Right atrium auricular region (tissue), 2 donors: ENCODE results near the gene CARNS1. TPM values are rescaled to one million over a fixed set of nuclear protein-coding genes. Genes with fewer than 3 reads are reported as not detected.

Experiments used
- DNase-seq: peaks from one replicate; pipeline ENCODE4 v3.0.0-alpha.2; 2019; ENCODE audit warnings: low spot score
- H3K27ac ChIP-seq, 2 donors: fragments of 200-600 bp; sonication (generic); 1 replicate in 1 of 2; 2 replicates in 1 of 2; pipeline ENCODE4 v1.5.1; 2016 to 2019
- H3K27me3 ChIP-seq, 2 donors: fragments of 200-600 bp; sonication (generic); one replicate each; pipeline versions ENCODE4 v1.5.1 to v1.6.0; 2017 to 2019
- H3K36me3 ChIP-seq: fragments of 200-600 bp; sonication (generic); one replicate; pipeline ENCODE4 v1.5.1; 2016
- H3K4me1 ChIP-seq, 2 donors: fragments of 200-600 bp; sonication (generic); one replicate each; pipeline versions ENCODE4 v1.5.1 to v1.6.0; 2017 to 2019
- H3K4me3 ChIP-seq, 2 donors: fragments of 200-600 bp; sonication (generic); 1 replicate in 1 of 2; 2 replicates in 1 of 2; pipeline ENCODE4 v1.5.1; 2017 to 2019; ENCODE audit warnings: mild to moderate bottlenecking in 1 of 2, moderate library complexity in 1 of 2
- H3K9me3 ChIP-seq, 2 donors: fragments of 200-600 bp; sonication (generic); one replicate each; pipeline ENCODE4 v1.5.1; 2019
- total RNA-seq, 2 donors: library from RNA; depleted of rRNA; stranded (reverse); fragments of >200 nt; gene quantifications; one replicate each; pipeline ENCODE4 v1.1.0, GENCODE V29; 2016
- TF ChIP-seq, protein P1 (sequence below), 2 donors: fragments of 200-600 bp; sonication (generic); IDR thresholded peaks; one replicate each; pipeline ENCODE4 v1.5.1; 2019; ENCODE audit warnings: antibody characterized with exemption in 2 of 2

CARNS1 gene
- total RNA-seq, 2 donors from 2014 or later = 9.7 to 9.9 TPM

DNA sequence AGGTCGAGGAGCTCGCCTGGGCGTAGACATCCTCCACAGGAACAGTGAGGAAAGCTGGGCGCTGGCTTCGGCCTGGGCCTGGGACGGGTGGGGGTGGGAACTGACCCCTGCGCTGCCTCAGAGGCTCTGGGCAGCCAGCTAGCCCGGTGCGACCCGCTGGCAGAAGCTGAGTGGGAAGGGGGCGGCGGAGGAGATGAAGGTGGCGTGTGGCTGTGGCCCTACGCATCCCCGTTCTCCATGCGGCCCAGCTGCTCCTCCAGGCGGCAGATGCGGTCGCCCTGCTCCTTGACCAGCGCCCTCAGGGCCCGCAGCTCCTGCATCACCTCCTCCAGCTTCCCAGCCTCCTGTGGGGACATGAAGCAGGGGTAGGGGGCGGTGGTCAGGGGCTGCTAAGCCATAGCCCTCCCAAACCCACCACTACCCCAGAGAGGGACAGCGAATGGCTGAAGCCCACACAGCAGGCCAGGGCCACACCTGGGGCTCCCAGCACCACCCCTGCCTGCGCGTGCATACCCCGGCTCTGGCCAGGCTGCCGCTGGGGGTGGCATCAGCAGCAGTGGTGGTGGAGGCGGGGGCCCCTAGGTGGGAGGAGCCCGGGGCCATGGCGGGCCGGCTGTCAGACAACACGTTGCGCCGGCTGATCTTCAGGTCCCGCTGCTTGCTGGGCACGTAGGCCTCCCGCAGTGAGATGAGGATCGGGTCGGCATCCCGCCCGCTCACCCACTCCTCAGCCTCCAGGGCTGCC lies 22.9 kb downstream of the CARNS1 start:
- Histone ChIP-seq H3K4me3 (no peak overlapping the region), H3K27ac (peak overlapping the region in 1 of 2 donors; percentile 3), H3K36me3 (peaks cover 52% of the 10 kb centered on the region), H3K27me3 (no peaks in the 10 kb centered on the region), H3K9me3 (no peaks in the 10 kb centered on the region), H3K4me1 (peaks cover 0 to 60% of the 10 kb centered on the region in 2 donors)
- DNase-seq = no peak
- TF ChIP-seq, protein P1, sequence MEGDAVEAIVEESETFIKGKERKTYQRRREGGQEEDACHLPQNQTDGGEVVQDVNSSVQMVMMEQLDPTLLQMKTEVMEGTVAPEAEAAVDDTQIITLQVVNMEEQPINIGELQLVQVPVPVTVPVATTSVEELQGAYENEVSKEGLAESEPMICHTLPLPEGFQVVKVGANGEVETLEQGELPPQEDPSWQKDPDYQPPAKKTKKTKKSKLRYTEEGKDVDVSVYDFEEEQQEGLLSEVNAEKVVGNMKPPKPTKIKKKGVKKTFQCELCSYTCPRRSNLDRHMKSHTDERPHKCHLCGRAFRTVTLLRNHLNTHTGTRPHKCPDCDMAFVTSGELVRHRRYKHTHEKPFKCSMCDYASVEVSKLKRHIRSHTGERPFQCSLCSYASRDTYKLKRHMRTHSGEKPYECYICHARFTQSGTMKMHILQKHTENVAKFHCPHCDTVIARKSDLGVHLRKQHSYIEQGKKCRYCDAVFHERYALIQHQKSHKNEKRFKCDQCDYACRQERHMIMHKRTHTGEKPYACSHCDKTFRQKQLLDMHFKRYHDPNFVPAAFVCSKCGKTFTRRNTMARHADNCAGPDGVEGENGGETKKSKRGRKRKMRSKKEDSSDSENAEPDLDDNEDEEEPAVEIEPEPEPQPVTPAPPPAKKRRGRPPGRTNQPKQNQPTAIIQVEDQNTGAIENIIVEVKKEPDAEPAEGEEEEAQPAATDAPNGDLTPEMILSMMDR (IDR thresholded peaks at IDR 0.05) = no peak

DNA sequence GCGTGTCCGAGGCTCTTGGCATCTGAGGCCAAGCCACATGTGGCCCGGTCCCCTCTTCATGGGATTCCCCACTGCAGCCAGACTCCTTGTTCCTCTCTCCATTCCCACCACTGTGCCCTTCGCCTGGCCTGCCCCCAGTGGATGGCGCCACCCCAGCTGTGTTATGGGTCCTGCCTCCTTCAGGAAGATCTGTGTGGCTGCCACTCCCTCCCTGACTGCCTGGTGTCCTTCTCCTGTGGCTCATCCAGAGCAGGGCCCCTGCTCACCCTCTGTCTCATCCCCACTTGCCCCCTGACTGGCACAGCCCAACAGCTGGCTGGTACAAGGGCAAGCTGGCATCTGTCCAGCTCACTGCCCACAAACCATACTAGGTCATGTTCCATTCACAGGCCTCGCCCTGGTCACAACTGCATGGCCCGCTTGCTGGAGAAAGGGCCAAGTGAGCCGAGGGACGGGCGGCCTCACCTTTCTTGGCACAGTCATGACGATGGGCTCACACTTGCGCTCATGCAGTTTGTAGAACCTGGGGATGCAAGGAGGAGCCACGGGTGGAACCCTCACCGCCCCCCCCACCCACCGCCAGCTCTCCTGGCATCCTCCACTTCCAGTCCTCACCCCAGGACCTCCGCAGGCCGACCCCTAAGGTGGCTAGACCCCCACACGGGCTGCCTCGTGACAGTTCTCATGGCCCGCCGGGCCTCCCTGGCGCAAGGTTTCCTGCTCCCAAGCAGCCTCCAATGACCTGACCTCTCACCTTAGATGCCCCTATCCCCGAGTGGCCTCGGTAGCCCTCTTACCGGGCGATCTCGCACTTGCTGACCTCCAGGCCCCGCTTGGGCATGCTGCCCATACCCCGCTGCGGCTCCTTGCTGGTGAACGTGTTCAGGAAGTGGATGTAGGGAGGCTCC lies 24.1 kb downstream of the CARNS1 start:
- TF ChIP-seq, protein P1 (IDR thresholded peaks at IDR 0.05) = no peak
- Histone ChIP-seq H3K36me3 (peaks cover 40% of the 10 kb centered on the region), H3K27me3 (no peaks in the 10 kb centered on the region), H3K4me3 (no peak overlapping the region), H3K9me3 (no peaks in the 10 kb centered on the region), H3K27ac (peak overlapping the region; percentile 27 to 51), H3K4me1 (peaks cover 0 to 67% of the 10 kb centered on the region in 2 donors)
- DNase-seq = no peak

DNA sequence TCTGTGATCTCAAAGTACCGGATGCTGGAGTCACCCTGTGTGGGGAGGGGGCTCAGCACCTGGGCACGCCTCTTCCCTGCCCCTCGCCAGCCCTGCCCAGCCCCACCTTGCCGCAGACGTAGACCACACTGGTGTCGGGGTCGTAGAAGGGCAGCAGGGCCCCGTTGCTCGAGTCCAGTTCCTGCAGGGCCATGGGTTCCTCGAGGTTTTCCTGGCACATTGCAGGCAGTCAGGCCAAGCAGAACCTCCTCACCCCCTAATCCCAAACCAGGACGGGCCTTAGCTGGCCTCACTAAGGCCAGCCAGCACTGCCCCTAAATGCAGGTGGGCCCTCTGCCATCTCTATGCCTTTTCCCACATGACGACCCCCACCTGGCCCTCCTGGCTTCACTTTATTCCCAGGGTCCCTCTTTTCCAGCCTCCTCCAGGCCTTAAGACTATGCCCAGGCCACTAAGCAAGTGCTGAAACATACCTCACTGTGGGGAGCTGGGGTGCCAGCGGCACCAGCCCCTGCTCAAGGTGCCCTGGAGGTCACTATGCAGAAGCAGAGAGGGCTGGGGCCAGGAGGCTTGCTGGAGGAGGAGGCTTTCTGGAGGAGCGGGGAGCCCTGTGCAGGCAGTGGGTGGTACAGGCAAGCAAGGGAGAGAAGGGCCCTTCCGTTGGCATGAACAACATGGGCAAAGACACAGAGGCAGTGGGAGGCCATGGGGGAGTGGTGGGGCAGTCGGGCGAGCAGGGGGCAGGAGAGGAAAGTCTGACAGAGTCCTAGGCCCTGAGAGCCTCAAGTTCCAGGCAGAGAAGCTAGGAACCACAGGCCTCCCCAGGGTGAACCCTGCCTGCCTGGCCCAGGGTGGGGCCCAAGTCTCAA lies 25.0 kb downstream of the CARNS1 start:
- Histone ChIP-seq H3K9me3 (no peaks in the 10 kb centered on the region), H3K27me3 (no peaks in the 10 kb centered on the region), H3K4me1 (peaks cover 0 to 67% of the 10 kb centered on the region in 2 donors), H3K36me3 (peaks cover 34% of the 10 kb centered on the region), H3K4me3 (no peak overlapping the region), H3K27ac (peak overlapping the region; percentile 27 to 51)
- TF ChIP-seq, protein P1 (IDR thresholded peaks at IDR 0.05) = no peak
- no peak for DNase-seq

DNA sequence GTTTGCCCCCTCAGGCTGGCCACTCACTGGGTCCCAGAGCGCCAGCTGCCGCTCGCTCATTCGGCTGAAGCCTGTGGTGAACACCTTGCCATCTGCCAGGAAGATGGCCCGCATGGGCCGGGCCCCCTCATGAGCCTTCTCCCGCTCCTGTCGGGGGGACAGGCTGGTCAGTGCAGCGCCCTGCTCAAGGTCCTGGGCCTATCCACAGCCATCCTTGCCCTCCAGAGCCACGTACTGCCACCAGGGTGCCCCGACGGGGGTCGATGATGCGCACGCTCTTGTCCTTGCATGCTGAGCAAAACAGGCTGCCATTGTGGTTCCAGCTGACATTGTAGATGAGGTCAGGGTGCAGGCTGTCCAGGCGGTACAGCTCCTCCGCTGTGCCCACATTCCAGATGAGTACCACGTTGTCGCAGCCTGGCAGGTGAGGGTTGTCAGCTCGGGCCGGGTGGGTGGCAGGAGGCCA lies 25.7 kb downstream of the CARNS1 start:
- Histone ChIP-seq H3K36me3 (peaks cover 28% of the 10 kb centered on the region), H3K4me3 (no peak overlapping the region), H3K27me3 (no peaks in the 10 kb centered on the region), H3K4me1 (peaks cover 0 to 64% of the 10 kb centered on the region in 2 donors), H3K27ac (no peak overlapping the region), H3K9me3 (no peaks in the 10 kb centered on the region)
- TF ChIP-seq, protein P1 (IDR thresholded peaks at IDR 0.05) = no peak
- DNase-seq = no peak

DNA sequence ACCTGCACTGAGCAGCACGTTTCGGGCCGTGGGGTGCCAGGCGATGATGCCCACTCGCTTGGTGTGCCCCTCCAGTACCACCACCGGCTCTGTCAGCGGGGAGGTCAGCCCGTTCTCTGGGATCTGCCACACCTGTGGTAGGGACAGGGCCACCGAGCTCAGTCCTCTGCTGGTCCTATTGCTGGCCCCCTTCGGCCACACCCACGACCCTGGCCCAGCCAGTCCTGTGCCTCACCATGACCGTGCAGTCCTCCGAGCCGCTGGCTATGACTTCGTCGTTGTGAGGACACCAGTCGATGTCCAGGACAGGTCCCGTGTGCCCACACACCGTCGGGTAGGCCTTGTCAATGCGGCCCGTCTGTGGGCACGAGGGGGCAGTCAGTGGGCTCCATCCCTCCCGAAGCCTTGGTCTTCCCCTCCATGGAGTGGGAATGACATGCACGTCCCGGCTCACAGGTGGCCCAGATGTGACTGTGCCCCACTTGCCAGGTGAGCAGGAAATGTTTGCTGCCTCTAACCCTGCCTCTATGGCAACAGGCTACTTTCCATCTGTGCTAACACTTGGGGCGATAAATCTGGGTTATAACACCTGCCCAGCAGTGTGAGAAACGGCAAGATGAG lies 26.4 kb downstream of the CARNS1 start:
- Histone ChIP-seq H3K4me1 (peaks cover 0 to 57% of the 10 kb centered on the region in 2 donors), H3K27me3 (no peaks in the 10 kb centered on the region), H3K9me3 (no peaks in the 10 kb centered on the region), H3K27ac (no peak overlapping the region), H3K36me3 (peaks cover 28% of the 10 kb centered on the region), H3K4me3 (no peak overlapping the region)
- TF ChIP-seq, protein P1 (IDR thresholded peaks at IDR 0.05) = no peak
- DNase-seq = no peak
